MM.1S (cell line): Measurements from ENCODE around the gene SLC31A1.
"Not testable (repeated sequence)": the region's sequence is repeated elsewhere in the genome, so short reads cannot be mapped to it uniquely, and the experiment has no call there.

Experiments
- CTCF ChIP-seq: fragments of 300-600 bp; sonication (generic); IDR thresholded peaks from 2 replicates; pipeline ENCODE4 v1.5.1; 2016; ENCODE audit warnings: antibody characterized with exemption, low read length, mixed read lengths
- EZH2 ChIP-seq: fragments of 300-600 bp; sonication (generic); optimal IDR thresholded peaks from 2 replicates; pipeline ENCODE3; 2017; ENCODE audit warnings: low read depth, mild to moderate bottlenecking, antibody characterized with exemption, low read length, mixed read lengths
- EZH2phosphoT487 ChIP-seq: fragments of 300-600 bp; sonication (generic); IDR thresholded peaks from 2 replicates; pipeline ENCODE4 v1.6.1; 2018; ENCODE audit warnings: antibody characterized with exemption, low read length

- TF ChIP-seq CTCF, EZH2, EZH2phosphoT487: not testable (repeated sequence)
Observed at GRCh38 chr9:113235701-113236255, 14.4 kb downstream of the SLC31A1 start.
